NCI-H82 treated with DMSO at 0.1 percent for 48 hours (cell line): ENCODE results near the gene CCDC102B.
"Not testable (repeated sequence)": the region's sequence is repeated elsewhere in the genome, so short reads cannot be mapped to it uniquely, and the experiment has no call there.

ENCODE experiments used
- DNase-seq: peaks from one replicate; lab custom pipeline; 2025; ENCODE audit not compliant: unreplicated experiment; lab: John Stamatoyannopoulos, UW

Gene CCDC102B

GRCh38 chr18:68797871-68798270 is at the start of gene CCDC102B:
TSS of gene CCDC102B (plus strand) at chr18:68798080. CDS start at chr18:68836764, 38,684 bp downstream.
- DNase-seq: no peak

GRCh38 chr18:68757126-68757525 is 40.8 kb upstream of the CCDC102B start:
- no peak for DNase-seq

GRCh38 chr18:68759308-68759707 is 38.6 kb upstream of the CCDC102B start:
- DNase-seq: no peak

DNA sequence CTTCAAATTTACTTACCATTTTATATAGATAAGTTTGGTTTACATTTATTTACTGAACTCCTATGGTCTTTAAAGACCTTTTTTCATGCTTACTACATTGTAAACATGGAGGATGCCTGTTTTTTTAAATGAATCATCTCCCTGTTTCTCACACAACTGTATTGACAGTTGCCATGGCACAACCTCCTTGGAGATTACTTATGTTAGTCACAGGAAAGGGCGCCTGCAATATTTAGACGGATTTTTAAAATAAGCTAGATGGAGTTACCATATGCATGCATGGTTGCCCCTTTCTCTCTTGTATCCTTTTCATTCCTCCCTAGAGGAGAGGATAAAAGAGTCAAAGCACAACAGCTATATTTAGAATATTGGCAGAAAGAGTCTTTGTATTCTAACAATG is 34.8 kb upstream of the CCDC102B start:
- no peak for DNase-seq

GRCh38 chr18:68764016-68764415 is 33.9 kb upstream of the CCDC102B start:
- no peak for DNase-seq

- DNase-seq: no peak
Observed at GRCh38 chr18:68766433-68766832, 31.4 kb upstream of the CCDC102B start.

DNA sequence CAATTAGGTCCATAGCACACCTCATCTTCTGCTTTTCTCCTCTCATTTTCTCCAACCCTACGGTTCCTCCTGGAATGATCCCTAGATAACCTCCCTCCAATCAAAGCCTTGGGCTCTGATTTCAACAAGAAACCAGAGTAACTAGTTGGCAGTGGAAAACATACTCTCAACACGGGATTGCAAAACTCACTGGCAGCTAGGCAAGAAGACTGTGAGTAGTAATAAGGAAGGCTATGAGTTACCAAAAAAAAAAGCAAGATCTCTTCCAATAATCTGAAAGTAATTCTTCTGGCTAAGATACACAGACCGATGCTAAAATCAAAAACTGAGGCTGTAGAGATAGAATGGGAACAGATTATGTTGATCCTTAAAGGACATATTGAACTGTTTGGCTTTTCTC is 28.4 kb upstream of the CCDC102B start:
- DNase-seq: no peak

GRCh38 chr18:68772268-68772667 is 25.6 kb upstream of the CCDC102B start:
- DNase-seq: no peak

- DNase-seq: no peak
Observed at GRCh38 chr18:68778280-68778886, 19.5 kb upstream of the CCDC102B start.

- no peak for DNase-seq
Observed at GRCh38 chr18:68779169-68779568, 18.7 kb upstream of the CCDC102B start.

DNA sequence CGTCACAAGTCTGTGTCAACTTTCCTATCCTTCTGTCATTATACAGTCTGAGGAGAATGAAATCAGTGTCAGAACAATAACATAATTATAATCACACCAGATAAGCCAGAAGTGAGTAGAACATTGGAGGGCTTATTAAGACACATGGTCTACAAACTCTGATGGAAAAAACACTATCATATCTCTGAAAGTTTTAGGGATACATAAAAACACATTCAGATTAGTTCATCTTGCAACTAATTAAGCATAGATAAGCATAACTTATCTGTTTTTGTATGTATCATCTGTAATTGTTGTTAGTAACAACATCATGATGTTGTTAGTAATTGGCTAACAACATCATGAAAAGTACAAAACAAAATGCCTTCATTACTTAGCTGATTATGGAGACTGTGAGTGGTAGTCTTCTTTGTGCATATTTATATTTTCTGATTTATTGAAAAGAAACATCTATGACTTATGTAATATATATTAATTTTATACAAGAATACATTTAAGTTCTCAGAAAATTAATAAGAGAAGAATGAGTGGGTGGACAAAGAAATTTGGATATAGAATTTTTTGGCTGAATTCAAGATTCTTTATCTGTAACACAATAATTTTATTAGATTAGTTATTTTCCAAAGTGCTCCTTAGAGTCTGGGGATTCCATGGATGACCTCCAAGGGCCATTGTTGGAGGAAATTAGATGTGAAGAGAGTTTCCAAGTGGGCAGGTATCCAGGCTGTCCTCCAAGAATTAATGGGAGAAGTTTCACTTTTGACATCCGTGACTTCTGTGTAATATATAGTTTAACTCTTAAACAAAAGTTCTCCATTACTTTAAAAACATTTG is 16.9 kb upstream of the CCDC102B start:
- DNase-seq: no peak

DNA sequence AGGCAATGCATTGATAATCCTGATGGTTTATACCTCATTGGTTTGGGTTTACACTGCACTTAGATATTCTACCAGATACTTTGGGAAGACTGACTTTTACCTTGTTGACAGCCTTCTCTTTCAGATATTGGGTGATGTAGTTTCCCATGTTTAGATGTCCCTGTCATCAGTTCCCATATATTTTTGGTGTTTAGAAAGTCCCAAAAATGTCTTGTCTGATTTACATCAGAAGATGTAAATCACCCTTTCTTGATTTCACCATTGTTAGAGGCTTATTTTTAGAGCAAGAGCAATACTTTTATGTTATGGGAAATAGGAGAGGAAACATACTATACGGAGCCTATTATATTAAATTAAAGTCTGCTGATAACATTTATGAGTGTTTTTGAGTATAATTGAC is 14.4 kb upstream of the CCDC102B start:
- no peak for DNase-seq

DNA sequence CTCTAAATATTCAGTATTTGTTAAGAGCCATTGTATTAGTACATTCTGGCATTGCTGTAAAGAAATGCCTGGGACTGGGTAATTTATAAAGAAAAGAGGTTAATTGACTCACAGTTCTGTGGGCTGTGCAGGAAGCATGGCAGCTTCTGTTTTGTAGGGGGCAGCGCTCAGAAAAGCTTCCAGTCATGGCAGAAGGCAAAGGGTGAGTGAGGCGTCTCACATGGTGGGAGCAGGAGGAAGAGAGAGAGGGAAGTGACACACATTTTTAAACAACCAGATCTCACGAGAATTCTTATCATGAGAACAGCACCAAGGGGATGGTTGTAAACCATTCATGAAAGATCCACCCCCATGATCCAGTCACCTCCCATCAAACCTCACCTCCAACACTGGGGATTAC is 13.8 kb upstream of the CCDC102B start:
- DNase-seq: no peak

DNA sequence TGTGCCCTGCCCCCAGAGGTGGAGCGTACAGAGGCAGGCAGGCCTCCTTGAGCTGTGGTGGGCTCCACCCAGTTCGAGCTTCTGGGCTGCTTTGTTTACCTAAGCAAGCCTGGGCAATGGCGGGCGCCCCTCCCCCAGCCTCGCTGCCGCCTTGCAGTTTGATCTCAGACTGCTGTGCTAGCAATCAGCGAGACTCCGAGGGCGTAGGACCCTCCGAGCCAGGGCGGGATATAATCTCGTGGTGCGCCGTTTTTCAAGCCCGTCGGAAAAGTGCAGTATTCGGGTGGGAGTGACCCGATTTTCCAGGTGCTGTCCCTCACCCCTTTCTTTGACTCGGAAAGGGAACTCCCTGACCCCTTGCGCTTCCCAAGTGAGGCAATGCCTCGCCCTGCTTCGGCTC is 7.6 kb upstream of the CCDC102B start:
- not testable (repeated sequence) for DNase-seq

DNA sequence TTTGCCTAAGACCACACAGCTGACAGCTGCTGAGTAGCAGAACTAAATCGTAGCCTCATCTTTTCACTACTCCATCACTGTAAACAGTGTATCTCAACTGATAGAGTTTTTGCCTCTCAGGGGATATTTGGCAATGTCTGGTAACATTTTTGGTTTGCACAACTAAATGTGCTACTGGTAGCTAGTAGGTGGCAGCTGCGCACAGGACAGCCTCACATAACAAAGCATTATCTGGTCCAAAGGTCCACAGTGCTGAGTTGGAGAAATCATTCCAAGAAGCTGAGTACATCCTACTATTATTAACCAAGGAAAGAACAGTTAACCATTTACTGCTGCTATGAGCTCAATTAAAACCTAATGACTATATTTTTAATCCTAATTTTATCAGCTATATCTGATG is 6.1 kb upstream of the CCDC102B start:
- DNase-seq: no peak

DNA sequence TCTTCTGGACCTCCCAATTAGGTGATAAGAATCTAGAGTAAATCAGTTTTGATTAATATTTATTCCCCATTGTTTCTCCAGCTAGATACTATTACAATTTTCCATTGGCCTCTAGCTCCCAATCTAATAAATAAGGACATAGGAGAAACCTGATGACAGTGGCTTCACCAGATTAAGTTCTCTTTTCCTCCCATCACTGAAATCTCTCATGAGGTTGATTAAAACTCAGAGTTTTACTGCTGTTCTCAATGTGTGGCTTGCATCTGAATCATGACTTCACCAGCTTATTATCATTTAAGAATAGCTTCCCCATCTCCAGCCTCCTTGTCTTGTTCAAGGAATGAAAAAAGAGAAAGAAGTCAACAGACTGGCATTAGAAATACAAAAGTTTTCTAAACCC is 3.9 kb upstream of the CCDC102B start:
- DNase-seq: no peak

GRCh38 chr18:68796936-68797690 is 767 bp upstream of the CCDC102B start:
- no peak for DNase-seq

- no peak for DNase-seq
Observed at GRCh38 chr18:68800075-68800474, 2.2 kb downstream of the CCDC102B start.

DNA sequence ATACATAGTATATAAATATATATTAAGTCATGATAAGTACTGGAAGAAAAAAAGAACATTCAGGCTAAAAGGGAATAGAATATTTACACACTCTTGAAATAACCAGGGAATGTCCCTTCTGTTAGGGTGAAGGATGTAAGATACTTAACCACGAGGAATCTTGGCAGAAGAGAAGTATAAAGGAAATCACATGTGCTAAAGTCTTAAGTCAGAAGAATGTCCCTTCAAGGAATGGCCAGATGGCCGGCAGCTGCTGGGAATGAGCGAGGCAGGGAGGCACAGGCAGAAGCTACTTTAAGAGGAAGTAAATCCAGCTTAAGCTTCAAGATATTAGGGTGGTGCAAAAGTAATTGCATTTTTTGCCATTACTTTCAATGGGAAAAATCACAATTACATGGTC is 5.5 kb downstream of the CCDC102B start:
- DNase-seq: peak; percentile 88

GRCh38 chr18:68817584-68817983 is 19.7 kb downstream of the CCDC102B start:
- no peak for DNase-seq

GRCh38 chr18:68818584-68818983 is 20.7 kb downstream of the CCDC102B start:
- DNase-seq: no peak

DNA sequence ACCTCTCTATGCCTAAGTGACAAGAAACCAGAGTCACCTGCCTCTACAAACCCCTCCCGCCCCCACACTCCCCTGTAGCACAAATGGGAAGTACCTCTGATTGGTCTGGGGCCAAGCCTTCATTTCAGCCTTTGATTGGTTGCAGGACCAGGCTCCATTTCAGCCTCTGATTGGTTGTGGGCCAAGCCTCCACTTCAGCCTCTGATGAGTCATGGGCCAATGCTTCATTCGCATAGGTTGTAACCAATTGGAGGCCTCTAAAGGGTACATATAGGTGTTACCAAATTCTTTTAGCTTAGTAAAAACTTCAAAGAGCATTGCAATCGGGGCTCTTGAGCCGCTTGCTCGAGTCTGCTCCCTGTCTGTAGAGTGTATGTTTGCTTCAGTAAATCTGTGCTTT is 25.0 kb downstream of the CCDC102B start:
- DNase-seq: no peak
